HepG2 (cell line): Measurements from ENCODE around the gene PHRF1. TPM values are rescaled to one million over a fixed set of nuclear protein-coding genes. Genes with fewer than 3 reads are reported as not detected.

Source experiments
- HNF4G ChIP-seq, 2 experiments: sonication (generic) in 1 of 2; formaldehyde crosslinking in 1 of 2; IDR thresholded peaks; 2 replicates each; pipeline versions ENCODE4 v1.4.0 to v1.6.1; 2011 to 2020; ENCODE audit warnings: borderline replicate concordance in 2 of 2, low read depth in 2 of 2, mild to moderate bottlenecking in 2 of 2, low read length in 1 of 2, missing genetic modification reagents in 1 of 2, moderate library complexity in 1 of 2
- NR2F6 ChIP-seq, 2 experiments: IDR thresholded peaks; 2 replicates each; pipeline ENCODE4 v1.6.1; 2016; ENCODE audit warnings: antibody characterized with exemption in 1 of 2, mild to moderate bottlenecking in 1 of 2
- PHF5A ChIP-seq: IDR thresholded peaks from one replicate; pipeline ENCODE4 v1.6.1; 2018; ENCODE audit warnings: low read depth, missing genetic modification reagents; ENCODE audit not compliant: unreplicated experiment
- SAP130 ChIP-seq: IDR thresholded peaks from 2 replicates; pipeline ENCODE4 v1.6.1; 2016; ENCODE audit warnings: low read depth
- TEAD3 ChIP-seq: optimal IDR thresholded peaks from 2 replicates; pipeline ENCODE3; 2016; ENCODE audit warnings: borderline replicate concordance
- ZNF138 ChIP-seq: sonication (generic); formaldehyde crosslinking; IDR thresholded peaks from 2 replicates; pipeline ENCODE4 v1.5.0; 2020; ENCODE audit warnings: mild to moderate bottlenecking, low read depth, missing genetic modification reagents
- ZNF558 ChIP-seq: sonication (generic); formaldehyde crosslinking; IDR thresholded peaks from 2 replicates; pipeline ENCODE4 v1.9.0; 2022; ENCODE audit warnings: mild to moderate bottlenecking, missing genetic modification reagents, borderline replicate concordance
- ZNF605 ChIP-seq: sonication (generic); formaldehyde crosslinking; IDR thresholded peaks from 2 replicates; pipeline ENCODE4 v1.8.0; 2022; ENCODE audit warnings: mild to moderate bottlenecking, missing genetic modification reagents
- polyA plus RNA-seq, 8 experiments: library from polyadenylated mRNA; depleted of rRNA in 3 of 8; stranded (reverse) in 7 of 8; unstranded in 1 of 8; fragments of >200 nt; fragmentation: Illumina TruSeq in 4 of 8; extraction: Trizol in 4 of 8; gene quantifications; 2 replicates each; pipeline versions ENCODE4 v1.2.1 to v1.2.3, GENCODE V29; 2011 to 2016; ENCODE audit warnings: low read depth in 4 of 8, missing spikeins in 1 of 8, mixed read lengths in 1 of 8; ENCODE audit not compliant: insufficient read depth in 1 of 8
- total RNA-seq, 5 experiments: library from RNA; depleted of rRNA; stranded (reverse); fragments of >200 nt; fragmentation: Illumina TruSeq; extraction: Trizol; gene quantifications; 2 replicates each; pipeline ENCODE4 v1.2.3, GENCODE V29; 2016; ENCODE audit warnings: low read depth in 1 of 5
- TF ChIP-seq, protein P1 (sequence below), 2 experiments: sonication (generic) in 1 of 2; formaldehyde crosslinking in 1 of 2; IDR thresholded peaks; 2 replicates each; pipeline versions ENCODE4 v1.4.0 to v1.6.1; 2016 to 2020; ENCODE audit warnings: borderline replicate concordance in 1 of 2, low read depth in 1 of 2, mild to moderate bottlenecking in 1 of 2, missing genetic modification reagents in 1 of 2
- TF ChIP-seq, protein P2 (sequence below): IDR thresholded peaks from 2 replicates; pipeline ENCODE4 v1.6.1; 2016; ENCODE audit warnings: low read depth, borderline replicate concordance
- TF ChIP-seq, protein P3 (sequence below): sonication (generic); formaldehyde crosslinking; conservative IDR thresholded peaks from 2 replicates; pipeline ENCODE4 v1.4.0; 2020; ENCODE audit warnings: mild to moderate bottlenecking, missing genetic modification reagents, moderate library complexity
- TF ChIP-seq, protein P4 (sequence below): IDR thresholded peaks from 2 replicates; pipeline ENCODE4 v1.6.1; 2016; ENCODE audit warnings: missing compliant biosample characterization, missing genetic modification reagents, borderline replicate concordance
- TF ChIP-seq, protein P5 (sequence below): sonication (generic); formaldehyde crosslinking; IDR thresholded peaks from 2 replicates; pipeline ENCODE4 v1.5.1; 2020; ENCODE audit warnings: mild to moderate bottlenecking, missing genetic modification reagents, moderate library complexity

PHRF1 gene
- total and polyA plus RNA-seq, 2 of the 13 experiments (the other 11 are each of a cell fraction or from before 2014, with no cell fraction given), result 8.2 to 16.7 TPM

DNA sequence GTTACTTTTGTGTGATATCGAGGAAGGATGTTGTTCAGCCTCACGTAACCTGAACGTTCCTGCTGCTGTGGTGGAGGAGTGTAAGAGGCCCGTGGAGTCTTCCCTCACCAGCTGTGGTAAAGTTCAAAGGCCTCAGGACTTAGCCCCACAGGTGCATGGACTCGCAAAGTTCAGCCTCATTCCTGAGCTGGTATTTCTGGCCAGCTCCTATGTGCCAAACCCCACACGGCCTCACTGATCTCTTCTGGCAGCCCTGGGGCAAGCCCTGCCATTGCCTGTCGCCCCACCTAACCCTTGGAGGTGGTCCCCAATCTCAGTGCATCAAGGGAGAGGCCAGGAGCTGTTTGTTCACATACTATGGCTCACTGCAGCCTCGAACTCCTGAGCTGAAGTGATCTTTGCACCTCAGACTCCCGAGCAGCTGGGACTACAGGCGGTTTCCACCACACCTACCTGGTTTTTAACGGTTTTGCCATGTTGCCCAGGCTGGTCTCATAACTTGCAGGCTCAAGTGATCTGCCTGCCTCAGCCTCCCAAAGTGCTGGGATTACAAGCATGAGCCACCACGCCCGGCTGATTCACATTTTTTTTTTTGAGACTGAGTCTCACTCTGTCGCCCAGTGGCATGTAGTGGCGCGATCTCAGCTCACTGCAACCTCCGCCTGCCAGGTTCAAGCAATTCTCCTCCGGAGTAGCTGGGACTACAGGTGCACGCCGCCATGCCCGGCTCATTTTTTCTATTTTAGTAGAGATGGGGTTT lies 2.2 kb downstream of the PHRF1 start (continued):
- TF ChIP-seq, protein P1, sequence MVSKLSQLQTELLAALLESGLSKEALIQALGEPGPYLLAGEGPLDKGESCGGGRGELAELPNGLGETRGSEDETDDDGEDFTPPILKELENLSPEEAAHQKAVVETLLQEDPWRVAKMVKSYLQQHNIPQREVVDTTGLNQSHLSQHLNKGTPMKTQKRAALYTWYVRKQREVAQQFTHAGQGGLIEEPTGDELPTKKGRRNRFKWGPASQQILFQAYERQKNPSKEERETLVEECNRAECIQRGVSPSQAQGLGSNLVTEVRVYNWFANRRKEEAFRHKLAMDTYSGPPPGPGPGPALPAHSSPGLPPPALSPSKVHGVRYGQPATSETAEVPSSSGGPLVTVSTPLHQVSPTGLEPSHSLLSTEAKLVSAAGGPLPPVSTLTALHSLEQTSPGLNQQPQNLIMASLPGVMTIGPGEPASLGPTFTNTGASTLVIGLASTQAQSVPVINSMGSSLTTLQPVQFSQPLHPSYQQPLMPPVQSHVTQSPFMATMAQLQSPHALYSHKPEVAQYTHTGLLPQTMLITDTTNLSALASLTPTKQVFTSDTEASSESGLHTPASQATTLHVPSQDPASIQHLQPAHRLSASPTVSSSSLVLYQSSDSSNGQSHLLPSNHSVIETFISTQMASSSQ (IDR thresholded peaks at IDR 0.05; ENCODE audit: low read depth), result no peak
- TF ChIP-seq, protein P1 (CRISPR knock-in tag; IDR thresholded peaks at IDR 0.05; ENCODE audit: borderline replicate concordance), result 0 out of 2 replicates have a peak, but pooled peaks have one; percentile 15
- TF ChIP-seq NR2F6 (IDR thresholded peaks at IDR 0.05) (no peak), NR2F6 (CRISPR knock-in tag; IDR thresholded peaks at IDR 0.05) (0 out of 2 replicates have a peak, but pooled peaks have one; percentile 5), ZNF138 (CRISPR knock-in tag) (no peak), ZNF558 (CRISPR knock-in tag) (no peak), SAP130 (CRISPR knock-in tag) (0 out of 2 replicates have a peak, but pooled peaks have one; percentile 22), ZNF605 (no peak), PHF5A (CRISPR knock-in tag) (no peak), HNF4G (IDR thresholded peaks at IDR 0.05; ENCODE audit: borderline replicate concordance, low read depth, low read length) (peak; percentile 76), HNF4G (CRISPR knock-in tag; IDR thresholded peaks at IDR 0.05; ENCODE audit: borderline replicate concordance, low read depth) (peak; percentile 61; the same call in 1 of the 2 replicates), TEAD3 (CRISPR knock-in tag) (peak; percentile 19)
- TF ChIP-seq, protein P2, sequence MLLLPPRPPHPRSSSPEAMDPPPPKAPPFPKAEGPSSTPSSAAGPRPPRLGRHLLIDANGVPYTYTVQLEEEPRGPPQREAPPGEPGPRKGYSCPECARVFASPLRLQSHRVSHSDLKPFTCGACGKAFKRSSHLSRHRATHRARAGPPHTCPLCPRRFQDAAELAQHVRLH (CRISPR knock-in tag), result no peak
- TF ChIP-seq, protein P3, sequence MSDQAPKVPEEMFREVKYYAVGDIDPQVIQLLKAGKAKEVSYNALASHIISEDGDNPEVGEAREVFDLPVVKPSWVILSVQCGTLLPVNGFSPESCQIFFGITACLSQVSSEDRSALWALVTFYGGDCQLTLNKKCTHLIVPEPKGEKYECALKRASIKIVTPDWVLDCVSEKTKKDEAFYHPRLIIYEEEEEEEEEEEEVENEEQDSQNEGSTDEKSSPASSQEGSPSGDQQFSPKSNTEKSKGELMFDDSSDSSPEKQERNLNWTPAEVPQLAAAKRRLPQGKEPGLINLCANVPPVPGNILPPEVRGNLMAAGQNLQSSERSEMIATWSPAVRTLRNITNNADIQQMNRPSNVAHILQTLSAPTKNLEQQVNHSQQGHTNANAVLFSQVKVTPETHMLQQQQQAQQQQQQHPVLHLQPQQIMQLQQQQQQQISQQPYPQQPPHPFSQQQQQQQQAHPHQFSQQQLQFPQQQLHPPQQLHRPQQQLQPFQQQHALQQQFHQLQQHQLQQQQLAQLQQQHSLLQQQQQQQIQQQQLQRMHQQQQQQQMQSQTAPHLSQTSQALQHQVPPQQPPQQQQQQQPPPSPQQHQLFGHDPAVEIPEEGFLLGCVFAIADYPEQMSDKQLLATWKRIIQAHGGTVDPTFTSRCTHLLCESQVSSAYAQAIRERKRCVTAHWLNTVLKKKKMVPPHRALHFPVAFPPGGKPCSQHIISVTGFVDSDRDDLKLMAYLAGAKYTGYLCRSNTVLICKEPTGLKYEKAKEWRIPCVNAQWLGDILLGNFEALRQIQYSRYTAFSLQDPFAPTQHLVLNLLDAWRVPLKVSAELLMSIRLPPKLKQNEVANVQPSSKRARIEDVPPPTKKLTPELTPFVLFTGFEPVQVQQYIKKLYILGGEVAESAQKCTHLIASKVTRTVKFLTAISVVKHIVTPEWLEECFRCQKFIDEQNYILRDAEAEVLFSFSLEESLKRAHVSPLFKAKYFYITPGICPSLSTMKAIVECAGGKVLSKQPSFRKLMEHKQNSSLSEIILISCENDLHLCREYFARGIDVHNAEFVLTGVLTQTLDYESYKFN (CRISPR knock-in tag), result peak; percentile 26; the same call in 1 of the 2 replicates
- TF ChIP-seq, protein P4, sequence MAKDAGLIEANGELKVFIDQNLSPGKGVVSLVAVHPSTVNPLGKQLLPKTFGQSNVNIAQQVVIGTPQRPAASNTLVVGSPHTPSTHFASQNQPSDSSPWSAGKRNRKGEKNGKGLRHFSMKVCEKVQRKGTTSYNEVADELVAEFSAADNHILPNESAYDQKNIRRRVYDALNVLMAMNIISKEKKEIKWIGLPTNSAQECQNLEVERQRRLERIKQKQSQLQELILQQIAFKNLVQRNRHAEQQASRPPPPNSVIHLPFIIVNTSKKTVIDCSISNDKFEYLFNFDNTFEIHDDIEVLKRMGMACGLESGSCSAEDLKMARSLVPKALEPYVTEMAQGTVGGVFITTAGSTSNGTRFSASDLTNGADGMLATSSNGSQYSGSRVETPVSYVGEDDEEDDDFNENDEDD, result no peak
- TF ChIP-seq, protein P5, sequence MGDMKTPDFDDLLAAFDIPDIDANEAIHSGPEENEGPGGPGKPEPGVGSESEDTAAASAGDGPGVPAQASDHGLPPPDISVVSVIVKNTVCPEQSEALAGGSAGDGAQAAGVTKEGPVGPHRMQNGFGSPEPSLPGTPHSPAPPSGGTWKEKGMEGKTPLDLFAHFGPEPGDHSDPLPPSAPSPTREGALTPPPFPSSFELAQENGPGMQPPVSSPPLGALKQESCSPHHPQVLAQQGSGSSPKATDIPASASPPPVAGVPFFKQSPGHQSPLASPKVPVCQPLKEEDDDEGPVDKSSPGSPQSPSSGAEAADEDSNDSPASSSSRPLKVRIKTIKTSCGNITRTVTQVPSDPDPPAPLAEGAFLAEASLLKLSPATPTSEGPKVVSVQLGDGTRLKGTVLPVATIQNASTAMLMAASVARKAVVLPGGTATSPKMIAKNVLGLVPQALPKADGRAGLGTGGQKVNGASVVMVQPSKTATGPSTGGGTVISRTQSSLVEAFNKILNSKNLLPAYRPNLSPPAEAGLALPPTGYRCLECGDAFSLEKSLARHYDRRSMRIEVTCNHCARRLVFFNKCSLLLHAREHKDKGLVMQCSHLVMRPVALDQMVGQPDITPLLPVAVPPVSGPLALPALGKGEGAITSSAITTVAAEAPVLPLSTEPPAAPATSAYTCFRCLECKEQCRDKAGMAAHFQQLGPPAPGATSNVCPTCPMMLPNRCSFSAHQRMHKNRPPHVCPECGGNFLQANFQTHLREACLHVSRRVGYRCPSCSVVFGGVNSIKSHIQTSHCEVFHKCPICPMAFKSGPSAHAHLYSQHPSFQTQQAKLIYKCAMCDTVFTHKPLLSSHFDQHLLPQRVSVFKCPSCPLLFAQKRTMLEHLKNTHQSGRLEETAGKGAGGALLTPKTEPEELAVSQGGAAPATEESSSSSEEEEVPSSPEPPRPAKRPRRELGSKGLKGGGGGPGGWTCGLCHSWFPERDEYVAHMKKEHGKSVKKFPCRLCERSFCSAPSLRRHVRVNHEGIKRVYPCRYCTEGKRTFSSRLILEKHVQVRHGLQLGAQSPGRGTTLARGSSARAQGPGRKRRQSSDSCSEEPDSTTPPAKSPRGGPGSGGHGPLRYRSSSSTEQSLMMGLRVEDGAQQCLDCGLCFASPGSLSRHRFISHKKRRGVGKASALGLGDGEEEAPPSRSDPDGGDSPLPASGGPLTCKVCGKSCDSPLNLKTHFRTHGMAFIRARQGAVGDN (CRISPR knock-in tag), result peak; percentile 54
